Upper lobe of left lung (tissue), 6 donors: ENCODE measurements around the gene ACAA1. TPM values are rescaled to one million over a fixed set of nuclear protein-coding genes. Genes with fewer than 3 reads are reported as not detected.

ENCODE experiments used
- ATAC-seq, 2 donors: fragments of 200-7000 bp; cut with Tn5 transposase; one replicate each; pipeline ENCODE4 v1.9.1; 2022; ENCODE audit warnings: mild to moderate bottlenecking in 2 of 2, moderate library complexity in 2 of 2; ENCODE audit not compliant: low FRiP score in 2 of 2
- DNase-seq, 2 donors: peaks; one replicate each; pipeline ENCODE4 v3.0.0-alpha.2; 2019 to 2020
- H3K27ac ChIP-seq, 4 donors: fragments of 200-600 bp; sonication (generic); one replicate each; pipeline ENCODE4 v1.5.1; 2016 to 2019
- H3K27me3 ChIP-seq, 4 donors: fragments of 200-600 bp; sonication (generic); one replicate each; pipeline ENCODE4 v1.5.1; 2017 to 2019
- H3K36me3 ChIP-seq, 4 donors: fragments of 200-600 bp; sonication (generic); one replicate each; pipeline ENCODE4 v1.5.1; 2016 to 2019
- H3K4me1 ChIP-seq, 4 donors: fragments of 200-600 bp; sonication (generic); one replicate each; pipeline ENCODE4 v1.5.1; 2018 to 2019
- H3K4me3 ChIP-seq, 4 donors: fragments of 200-600 bp; sonication (generic); one replicate each; pipeline ENCODE4 v1.5.1; 2017 to 2019; ENCODE audit warnings: mild to moderate bottlenecking in 2 of 4, moderate library complexity in 1 of 4
- H3K9me3 ChIP-seq, 4 donors: fragments of 200-600 bp; sonication (generic); one replicate each; pipeline ENCODE4 v1.5.1; 2018 to 2019
- CTCF ChIP-seq, 6 experiments: fragments of 450-650 bp in 4 of 6; fragments of 200-600 bp in 2 of 6; sonication (generic) in 2 of 6; IDR thresholded peaks; one replicate each; pipeline ENCODE4 v1.5.1; 2016 to 2019; ENCODE audit warnings: antibody characterized with exemption in 6 of 6
- EP300 ChIP-seq, 4 donors: sonication (generic); formaldehyde crosslinking; IDR thresholded peaks; one replicate each; pipeline ENCODE4 v1.5.1; 2017; ENCODE audit warnings: antibody characterized with exemption in 4 of 4, control low read depth in 2 of 4
- POLR2A ChIP-seq, 4 donors: fragments of 450-650 bp; IDR thresholded peaks; one replicate each; pipeline ENCODE4 v1.5.1; 2016 to 2017; ENCODE audit warnings: antibody characterized with exemption in 4 of 4, mild to moderate bottlenecking in 2 of 4
- POLR2AphosphoS5 ChIP-seq, 2 donors: sonication (generic); formaldehyde crosslinking; IDR thresholded peaks; one replicate each; pipeline ENCODE4 v1.5.1; 2017; ENCODE audit warnings: antibody characterized with exemption in 2 of 2
- WGBS, 2 donors: methylation state at CpG; one replicate each; pipeline ENCODE4 v1.1.5; 2017 to 2018; 5-methylcytosine and 5-hydroxymethylcytosine counted together
- total RNA-seq, 6 donors: library from RNA; depleted of rRNA in 4 of 6; stranded (reverse); fragments of >200 nt in 4 of 6; gene quantifications; one replicate each; pipeline versions ENCODE4 v1.1.0 to v1.2.1, GENCODE V29; 2016 to 2021
- donor health status: DM: no; HTN: no; CAD: no; lungs with moderate emphysema.
- donor health status: DM: no; HTN: yes; CAD: no; lungs with severe emphysema.

ACAA1 gene
- total RNA-seq, 6 donors from 2014 or later: 67.1 to 170 (median 116) TPM

GRCh38 chr3:38116471-38117162 lies 20.3 kb downstream of the ACAA1 start:
- Histone ChIP-seq H3K9me3 (no peaks in the 10 kb centered on the region), H3K4me1 (no peaks in the 10 kb centered on the region), H3K4me3 (no peak overlapping the region), H3K36me3 (peaks cover 0 to 24% (median 17%) of the 10 kb centered on the region in 4 donors), H3K27ac (no peak overlapping the region), H3K27me3 (no peaks in the 10 kb centered on the region)
- 88 to 100% methylated on average over 3 to 12 of the region's 12 CpGs for WGBS, 2 donors
- TF ChIP-seq POLR2AphosphoS5 (IDR thresholded peaks at IDR 0.05): no peak
- no peak for TF ChIP-seq POLR2A (IDR thresholded peaks at IDR 0.05)
- no peak for TF ChIP-seq CTCF (IDR thresholded peaks at IDR 0.05)
- TF ChIP-seq EP300 (IDR thresholded peaks at IDR 0.05): no peak
- DNase-seq (peak in 1 of 2 donors; percentile 18), ATAC-seq (peak in 1 of 2 donors; percentile 3)

GRCh38 chr3:38115645-38116427 lies 21.1 kb downstream of the ACAA1 start:
- DNase-seq (peak in 1 of 2 donors; percentile 14), ATAC-seq (no peak)
- no peak overlapping the region for H3K4me3 ChIP-seq
- no peaks in the 10 kb centered on the region for H3K4me1 ChIP-seq
- H3K9me3 ChIP-seq: no peaks in the 10 kb centered on the region
- H3K27ac ChIP-seq: no peak overlapping the region
- no peaks in the 10 kb centered on the region for H3K27me3 ChIP-seq
- H3K36me3 ChIP-seq: peaks cover 0 to 16% (median 9%) of the 10 kb centered on the region in 4 donors
- 71 to 72% methylated on average over 9 of the region's 9 CpGs for WGBS, 2 donors
- no peak for TF ChIP-seq CTCF (IDR thresholded peaks at IDR 0.05)
- TF ChIP-seq POLR2A (IDR thresholded peaks at IDR 0.05): no peak
- no peak for TF ChIP-seq POLR2AphosphoS5 (IDR thresholded peaks at IDR 0.05)
- TF ChIP-seq EP300 (IDR thresholded peaks at IDR 0.05): no peak

GRCh38 chr3:38114875-38115644 lies 21.9 kb downstream of the ACAA1 start:
- WGBS, 2 donors: 81 to 84% methylated on average over 11 to 13 of the region's 13 CpGs
- TF ChIP-seq CTCF (IDR thresholded peaks at IDR 0.05): no peak
- TF ChIP-seq POLR2AphosphoS5 (IDR thresholded peaks at IDR 0.05): no peak
- TF ChIP-seq POLR2A (IDR thresholded peaks at IDR 0.05): no peak
- TF ChIP-seq EP300 (IDR thresholded peaks at IDR 0.05): no peak
- Histone ChIP-seq H3K36me3 (peaks cover 0 to 9% (median 2%) of the 10 kb centered on the region in 4 donors), H3K27me3 (no peaks in the 10 kb centered on the region), H3K4me1 (no peaks in the 10 kb centered on the region), H3K4me3 (no peak overlapping the region), H3K27ac (no peak overlapping the region), H3K9me3 (no peaks in the 10 kb centered on the region)
- no peak for ATAC-seq
- DNase-seq: no peak

GRCh38 chr3:38114052-38114874 lies 22.7 kb downstream of the ACAA1 start:
- 85 to 89% methylated on average over 5 to 10 of the region's 13 CpGs for WGBS, 2 donors
- Histone ChIP-seq H3K4me1 (no peaks in the 10 kb centered on the region), H3K27ac (no peak overlapping the region), H3K4me3 (no peak overlapping the region), H3K36me3 (peaks cover 0 to 7% (median 0%) of the 10 kb centered on the region in 4 donors), H3K27me3 (no peaks in the 10 kb centered on the region), H3K9me3 (no peaks in the 10 kb centered on the region)
- no peak for TF ChIP-seq CTCF (IDR thresholded peaks at IDR 0.05)
- no peak for TF ChIP-seq POLR2A (IDR thresholded peaks at IDR 0.05)
- TF ChIP-seq EP300 (IDR thresholded peaks at IDR 0.05): no peak
- no peak for TF ChIP-seq POLR2AphosphoS5 (IDR thresholded peaks at IDR 0.05)
- DNase-seq: peak in 1 of 2 donors; percentile 46
- ATAC-seq: no peak
